ENCODE results near the gene ILDR1.
"Not testable (repeated sequence)": the region's sequence is repeated elsewhere in the genome, so short reads cannot be mapped to it uniquely, and the experiment has no call there.

ILDR1 gene

DNA sequence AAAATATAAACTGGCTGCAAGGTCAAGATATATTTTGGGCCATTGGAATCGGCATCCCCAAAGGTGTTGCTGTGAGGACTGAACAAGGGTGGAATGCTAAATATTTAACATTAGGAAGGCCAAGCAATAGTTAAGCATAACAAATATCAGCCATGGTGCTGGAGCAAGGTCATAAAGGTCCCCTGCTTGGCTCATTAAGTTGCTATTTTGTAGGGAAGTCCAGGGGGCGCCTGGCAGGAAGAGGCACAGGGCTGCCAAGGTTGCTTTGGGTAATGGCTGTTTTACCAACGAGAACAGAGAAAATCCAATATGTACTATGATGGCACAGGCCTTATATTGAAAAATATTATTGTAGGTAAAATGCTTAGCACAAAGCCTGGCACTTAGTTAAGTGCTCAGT is 65.7 kb downstream of the ILDR1 start:
- TF ChIP-seq, protein P1, sequence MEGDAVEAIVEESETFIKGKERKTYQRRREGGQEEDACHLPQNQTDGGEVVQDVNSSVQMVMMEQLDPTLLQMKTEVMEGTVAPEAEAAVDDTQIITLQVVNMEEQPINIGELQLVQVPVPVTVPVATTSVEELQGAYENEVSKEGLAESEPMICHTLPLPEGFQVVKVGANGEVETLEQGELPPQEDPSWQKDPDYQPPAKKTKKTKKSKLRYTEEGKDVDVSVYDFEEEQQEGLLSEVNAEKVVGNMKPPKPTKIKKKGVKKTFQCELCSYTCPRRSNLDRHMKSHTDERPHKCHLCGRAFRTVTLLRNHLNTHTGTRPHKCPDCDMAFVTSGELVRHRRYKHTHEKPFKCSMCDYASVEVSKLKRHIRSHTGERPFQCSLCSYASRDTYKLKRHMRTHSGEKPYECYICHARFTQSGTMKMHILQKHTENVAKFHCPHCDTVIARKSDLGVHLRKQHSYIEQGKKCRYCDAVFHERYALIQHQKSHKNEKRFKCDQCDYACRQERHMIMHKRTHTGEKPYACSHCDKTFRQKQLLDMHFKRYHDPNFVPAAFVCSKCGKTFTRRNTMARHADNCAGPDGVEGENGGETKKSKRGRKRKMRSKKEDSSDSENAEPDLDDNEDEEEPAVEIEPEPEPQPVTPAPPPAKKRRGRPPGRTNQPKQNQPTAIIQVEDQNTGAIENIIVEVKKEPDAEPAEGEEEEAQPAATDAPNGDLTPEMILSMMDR (IDR thresholded peaks at IDR 0.05; ENCODE audit: borderline replicate concordance, control extremely low read depth, extremely low read depth, insufficient read depth, missing control alignments): no peak
- in situ Hi-C loops (cut with MboI; ENCODE audit: low sequenced_read_pairs, unreplicated experiment): no loop called here
- no peak for DNase-seq (ENCODE audit: low spot score)

DNA sequence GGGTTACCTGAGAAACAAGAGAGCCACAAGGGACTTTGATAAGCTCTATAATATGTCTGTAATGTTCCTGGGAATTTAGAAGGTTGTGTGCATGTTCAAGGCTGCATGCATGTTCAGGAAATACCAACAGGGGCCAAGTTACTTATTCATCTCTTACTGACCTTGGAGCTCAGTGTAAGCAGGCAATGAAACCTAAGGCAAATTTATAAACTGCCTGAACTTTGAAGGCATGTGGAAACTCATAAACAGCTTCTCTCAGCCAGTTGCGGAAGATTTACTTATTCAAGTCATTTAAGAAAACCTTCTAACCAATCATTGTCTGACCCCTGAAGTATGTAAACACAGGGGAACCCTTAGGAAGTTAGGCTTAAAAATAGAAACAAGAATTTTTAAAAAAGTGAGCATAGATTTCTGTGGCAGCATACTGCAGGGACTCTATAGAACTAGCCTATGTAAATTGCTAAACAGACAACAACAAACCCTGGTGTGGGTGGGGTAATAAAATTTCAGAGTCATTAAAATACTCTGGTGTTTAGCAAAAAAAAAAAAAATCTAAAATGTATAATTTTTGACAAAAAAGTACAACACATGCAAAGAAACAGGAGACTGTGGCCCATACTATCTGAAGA is 70.6 kb downstream of the ILDR1 start:
- DNase-seq (ENCODE audit: low spot score): no peak
- in situ Hi-C loops (cut with MboI; ENCODE audit: low sequenced_read_pairs, unreplicated experiment): no loop called here
- TF ChIP-seq, protein P1 (IDR thresholded peaks at IDR 0.05; ENCODE audit: borderline replicate concordance, control extremely low read depth, extremely low read depth, insufficient read depth, missing control alignments): no peak

DNA sequence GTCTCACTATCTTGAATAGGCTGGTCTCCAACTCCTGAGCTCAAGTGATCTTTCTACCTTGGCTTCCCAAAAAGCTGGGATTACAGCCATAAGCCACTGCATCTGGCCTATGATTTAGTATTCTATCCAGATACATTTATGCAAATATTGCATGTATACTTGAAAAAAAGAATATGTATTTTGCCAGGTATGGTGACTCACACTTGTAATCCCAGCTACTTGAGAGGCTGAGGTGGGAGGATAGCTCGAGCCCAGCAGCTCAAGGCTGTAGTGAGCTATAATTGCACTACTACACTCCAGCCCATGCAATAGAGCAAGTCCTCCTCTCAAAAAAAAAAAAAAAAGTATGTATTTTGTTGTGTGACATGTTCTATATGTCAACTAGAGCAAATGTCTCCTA is 73.4 kb downstream of the ILDR1 start:
- in situ Hi-C loops (cut with MboI; ENCODE audit: low sequenced_read_pairs, unreplicated experiment): no loop called here

DNA sequence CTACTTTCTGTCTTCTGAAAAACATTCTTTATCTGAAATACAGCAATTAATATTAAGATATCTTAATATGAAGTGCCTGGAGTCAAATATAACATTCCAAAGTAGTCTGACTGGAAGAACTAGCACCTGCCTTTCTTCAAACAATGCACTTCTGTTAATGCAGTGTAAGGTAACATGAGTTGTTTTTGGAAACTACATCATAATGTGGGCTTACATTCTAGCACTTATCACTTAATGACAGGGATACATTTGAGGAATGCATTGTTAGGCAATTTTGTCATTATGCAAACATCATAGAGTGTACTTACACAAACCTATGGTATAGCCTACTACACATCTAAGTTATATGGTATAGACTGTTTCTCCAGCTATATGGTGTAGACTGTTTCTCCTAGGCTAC is 78.6 kb downstream of the ILDR1 start:
- TF ChIP-seq, protein P1 (IDR thresholded peaks at IDR 0.05; ENCODE audit: borderline replicate concordance, control extremely low read depth, extremely low read depth, insufficient read depth, missing control alignments): no peak
- no peak for DNase-seq (ENCODE audit: low spot score)
- in situ Hi-C loops (cut with MboI; ENCODE audit: low sequenced_read_pairs, unreplicated experiment): no loop called here

More for the DNA sequence above, 73.4 kb downstream of the ILDR1 start:
- TF ChIP-seq, protein P1 (IDR thresholded peaks at IDR 0.05; ENCODE audit: borderline replicate concordance, control extremely low read depth, extremely low read depth, insufficient read depth, missing control alignments): no peak
- no peak for DNase-seq (ENCODE audit: low spot score)

DNA sequence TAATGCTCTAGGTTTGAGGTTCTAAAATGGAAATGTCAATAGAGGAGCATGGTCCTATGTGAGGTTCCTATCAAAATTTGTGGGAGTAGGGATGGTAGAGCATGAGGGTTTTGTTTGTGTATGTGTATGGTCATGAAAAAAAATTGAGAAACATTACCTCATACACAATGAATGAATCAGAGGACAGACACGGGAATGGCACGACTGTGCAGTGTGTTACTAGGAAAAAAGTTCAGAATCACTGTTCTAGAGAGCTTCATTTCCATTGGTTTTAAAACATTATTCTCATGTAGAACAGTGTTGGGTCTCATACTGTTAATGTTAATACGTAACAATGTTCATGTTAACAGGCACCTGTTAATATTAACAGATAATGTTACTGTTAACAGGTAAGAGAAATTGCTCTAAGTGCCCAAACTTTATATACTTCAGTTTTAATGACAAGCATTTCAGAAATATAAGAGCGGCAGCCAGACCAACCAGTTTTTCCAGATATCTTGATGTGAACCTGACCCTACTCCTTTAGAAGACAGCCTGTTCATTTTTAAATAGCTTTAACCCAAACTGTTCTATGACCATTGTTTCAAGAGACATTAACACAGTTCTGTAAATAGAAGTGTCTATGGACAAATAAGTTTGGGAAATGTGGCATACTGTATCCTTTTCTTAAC is 79.8 kb downstream of the ILDR1 start:
- in situ Hi-C loops (cut with MboI; ENCODE audit: low sequenced_read_pairs, unreplicated experiment): no loop called here
- DNase-seq (ENCODE audit: low spot score): no peak
- TF ChIP-seq, protein P1 (IDR thresholded peaks at IDR 0.05; ENCODE audit: borderline replicate concordance, control extremely low read depth, extremely low read depth, insufficient read depth, missing control alignments): no peak

DNA sequence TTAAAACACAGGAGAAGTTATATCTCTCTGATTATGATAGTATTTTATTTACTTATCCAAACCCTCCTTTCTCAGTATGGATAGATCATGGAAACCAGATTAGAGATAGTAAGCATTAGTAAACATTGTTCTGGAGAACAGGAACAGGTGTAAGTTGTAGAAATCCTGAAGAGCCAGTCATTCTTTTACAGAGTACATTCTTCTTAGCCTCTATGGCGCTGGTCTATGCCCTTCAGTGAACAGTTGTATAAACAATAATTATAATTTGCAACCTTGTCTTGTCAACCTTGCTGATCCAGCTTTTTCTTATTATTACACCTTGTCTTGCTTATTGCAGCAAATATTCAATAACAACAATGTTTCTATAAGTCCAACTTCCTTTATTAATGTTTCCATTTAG is 80.5 kb downstream of the ILDR1 start:
- in situ Hi-C loops (cut with MboI; ENCODE audit: low sequenced_read_pairs, unreplicated experiment): no loop called here
- TF ChIP-seq, protein P1 (IDR thresholded peaks at IDR 0.05; ENCODE audit: borderline replicate concordance, control extremely low read depth, extremely low read depth, insufficient read depth, missing control alignments): no peak
- DNase-seq (ENCODE audit: low spot score): no peak

DNA sequence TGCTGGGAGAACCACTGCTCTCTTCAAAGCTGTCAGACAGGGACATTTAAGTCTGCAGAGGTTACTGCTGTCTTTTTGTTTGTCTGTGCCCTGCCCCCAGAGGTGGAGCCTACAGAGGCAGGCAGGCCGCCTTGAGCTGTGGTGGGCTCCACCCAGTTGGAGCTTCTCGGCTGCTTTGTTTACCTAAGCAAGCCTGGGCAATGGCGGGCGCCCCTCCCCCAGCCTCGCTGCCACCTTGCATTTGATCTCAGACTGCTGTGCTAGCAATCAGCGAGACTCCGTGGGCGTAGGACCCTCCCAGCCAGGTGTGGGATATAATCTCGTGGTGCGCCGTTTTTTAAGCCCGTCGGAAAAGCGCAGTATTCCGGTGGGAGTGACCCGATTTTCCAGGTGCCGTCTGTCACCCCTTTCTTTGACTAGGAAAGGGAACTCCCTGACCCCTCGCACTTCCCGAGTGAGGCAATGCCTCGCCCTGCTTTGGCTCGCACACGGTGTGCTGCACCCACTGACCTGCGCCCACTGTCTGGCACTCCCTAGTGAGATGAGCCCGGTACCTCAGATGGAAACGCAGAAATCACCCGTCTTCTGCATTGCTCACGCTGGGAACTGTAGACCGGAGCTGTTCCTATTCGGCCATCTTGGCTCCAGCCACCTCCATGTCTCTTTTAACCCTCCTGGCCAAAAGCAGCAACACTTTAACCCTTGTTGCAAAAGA is 83.7 kb downstream of the ILDR1 start:
- DNase-seq (ENCODE audit: low spot score); in situ Hi-C loops (cut with MboI; ENCODE audit: low sequenced_read_pairs, unreplicated experiment): not testable (repeated sequence)

Measured in GM13976 (cell line).